ENCODE data around the gene RAB17. TPM values are rescaled to one million over a fixed set of nuclear protein-coding genes. Genes with fewer than 3 reads are reported as not detected.
"Not testable (repeated sequence)": the region's sequence is repeated elsewhere in the genome, so short reads cannot be mapped to it uniquely, and the experiment has no call there.

The RAB17 gene
- total RNA-seq, 1 experiment from 2014 or later, result 0.21 TPM

DNA sequence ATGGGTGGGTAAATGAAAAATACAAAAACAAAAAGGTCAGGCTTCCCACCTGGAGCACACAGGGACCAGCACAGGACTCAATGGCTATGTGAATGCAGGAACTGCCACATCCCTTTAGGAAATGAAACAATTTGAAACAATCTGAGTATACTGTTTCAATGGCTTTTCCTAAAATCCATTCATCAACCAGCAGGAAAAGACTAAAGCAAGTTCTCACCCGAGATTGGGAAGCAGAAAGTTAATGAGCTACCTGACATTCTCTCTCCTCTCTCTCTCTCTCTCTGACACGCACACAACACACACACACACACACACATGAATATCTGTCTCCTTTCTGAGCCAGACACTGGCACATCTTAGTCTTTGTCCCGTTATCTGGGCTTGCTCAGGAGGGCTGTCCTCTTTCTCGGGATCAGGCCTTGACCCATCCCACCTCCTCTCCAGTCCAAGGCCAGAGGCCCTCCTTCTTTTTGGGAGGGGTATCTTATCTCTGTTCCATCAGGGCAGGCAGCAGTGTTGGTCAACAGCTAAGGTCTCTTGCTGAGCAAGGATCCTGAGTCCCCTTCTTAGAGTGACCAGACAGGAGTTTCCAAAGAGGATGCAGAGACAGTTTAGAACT is 25.2 kb upstream of the RAB17 start:
- peak in 1 of 2 experiments; percentile 34 for DNase-seq (ENCODE audit: low read depth in 1 of 2, low spot score in 2 of 2)
- Histone ChIP-seq H3K9me3 (replicated peaks) (no peaks in the 10 kb centered on the region), H3K4me3 (no peak overlapping the region), H3K4me1 (replicated peaks) (peaks cover 67% of the 10 kb centered on the region), H3K36me3 (no peaks in the 10 kb centered on the region), H3K27me3 (replicated peaks) (no peaks in the 10 kb centered on the region), H3K27ac (peak overlapping the region; percentile 90)

DNA sequence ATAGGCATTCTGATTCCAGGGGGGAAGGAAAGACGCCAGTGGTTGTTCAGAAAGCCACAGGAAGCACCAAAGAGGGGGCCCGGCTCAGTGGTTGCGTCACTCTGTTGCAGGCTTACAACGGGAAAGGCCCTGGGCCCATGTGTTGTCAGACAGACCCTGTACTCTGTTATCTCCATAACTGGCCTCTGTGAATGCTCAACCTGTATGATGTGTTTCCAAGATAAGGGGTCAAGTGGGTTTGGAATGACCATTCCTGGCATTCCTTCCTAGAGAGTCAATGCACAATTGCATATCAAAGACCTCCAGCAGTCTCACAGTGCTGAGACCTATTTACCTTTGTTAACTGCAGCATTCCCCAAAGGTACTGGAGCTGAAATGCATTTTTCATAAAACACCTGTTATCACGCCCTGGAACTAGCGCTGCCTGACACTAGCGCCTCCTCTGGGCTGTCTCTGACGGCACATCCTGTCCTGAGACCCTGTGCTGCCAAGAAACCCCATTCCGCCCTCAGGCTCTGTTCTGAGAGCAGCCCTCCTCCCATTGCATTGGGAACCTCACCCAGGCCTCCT is 23.7 kb upstream of the RAB17 start:
- H3K36me3 ChIP-seq, result no peaks in the 10 kb centered on the region
- no peaks in the 10 kb centered on the region for H3K9me3 ChIP-seq (replicated peaks)
- peak overlapping the region; percentile 90 for H3K27ac ChIP-seq
- peak; percentile 61 to 73 for DNase-seq (ENCODE audit: low read depth in 1 of 2, low spot score in 2 of 2)
- H3K4me1 ChIP-seq (replicated peaks), result peaks cover 67% of the 10 kb centered on the region
- no peaks in the 10 kb centered on the region for H3K27me3 ChIP-seq (replicated peaks)
- H3K4me3 ChIP-seq, result no peak overlapping the region

DNA sequence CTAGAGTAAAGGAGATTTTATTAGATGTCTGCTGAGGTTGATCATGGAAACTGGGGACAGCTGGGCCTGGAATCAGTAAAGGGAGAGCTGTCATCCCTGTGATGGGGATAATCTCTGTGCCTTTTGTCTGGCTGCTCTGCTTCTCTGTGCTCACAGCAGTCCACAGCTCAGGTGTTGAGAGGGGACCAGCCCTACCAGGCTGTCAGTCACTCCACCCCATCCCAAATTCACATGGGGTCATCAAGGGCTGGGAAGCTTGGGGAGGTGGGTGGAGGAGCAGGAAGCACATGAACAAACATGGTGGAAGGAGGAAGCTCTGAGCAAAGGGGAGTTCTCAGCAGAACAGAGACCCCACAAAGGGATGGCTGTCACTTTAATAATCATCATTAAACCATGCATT is 23.1 kb upstream of the RAB17 start:
- Histone ChIP-seq H3K36me3 (no peaks in the 10 kb centered on the region), H3K27me3 (replicated peaks) (no peaks in the 10 kb centered on the region), H3K4me1 (replicated peaks) (peaks cover 62% of the 10 kb centered on the region), H3K27ac (peak overlapping the region; percentile 90), H3K4me3 (no peak overlapping the region), H3K9me3 (replicated peaks) (no peaks in the 10 kb centered on the region)
- no peak for DNase-seq (ENCODE audit: low read depth in 1 of 2, low spot score in 2 of 2)

GRCh38 chr2:237612527-237613357 is 22.2 kb upstream of the RAB17 start:
- no peak overlapping the region for H3K4me3 ChIP-seq
- no peak for DNase-seq (ENCODE audit: low read depth in 1 of 2, low spot score in 2 of 2)
- H3K27ac ChIP-seq, result peak overlapping the region; percentile 90
- no peaks in the 10 kb centered on the region for H3K27me3 ChIP-seq (replicated peaks)
- no peaks in the 10 kb centered on the region for H3K9me3 ChIP-seq (replicated peaks)
- H3K4me1 ChIP-seq (replicated peaks), result peaks cover 54% of the 10 kb centered on the region
- no peaks in the 10 kb centered on the region for H3K36me3 ChIP-seq

DNA sequence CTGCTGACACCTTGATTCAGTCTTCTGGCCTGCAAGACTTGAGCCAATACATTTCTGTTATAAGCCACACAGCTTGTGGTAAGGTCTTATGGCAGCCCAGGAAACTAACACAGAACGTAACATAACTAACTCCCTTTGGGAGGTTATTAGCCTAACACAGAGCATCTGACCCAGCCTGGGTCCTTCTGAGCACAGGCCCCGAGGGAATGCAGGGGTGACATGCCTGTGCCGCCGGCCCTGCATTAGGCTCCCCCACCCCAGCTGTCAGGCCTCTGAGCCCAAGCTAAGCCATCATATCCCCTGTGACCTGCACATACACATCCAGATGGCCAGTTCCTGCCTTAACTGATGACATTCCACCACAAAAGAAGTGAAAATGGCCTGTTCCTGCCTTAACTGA is 16.0 kb upstream of the RAB17 start:
- Histone ChIP-seq H3K4me1 (replicated peaks) (peaks cover 29% of the 10 kb centered on the region), H3K27ac (0 out of 2 replicates have a peak overlapping the region, but pooled peaks have one; percentile 32)
- peak in 1 of 2 experiments; percentile 36 for DNase-seq (ENCODE audit: low read depth in 1 of 2, low spot score in 2 of 2)
- H3K36me3 ChIP-seq; H3K4me3 ChIP-seq; H3K9me3 ChIP-seq (replicated peaks); H3K27me3 ChIP-seq (replicated peaks): not testable (repeated sequence)

DNA sequence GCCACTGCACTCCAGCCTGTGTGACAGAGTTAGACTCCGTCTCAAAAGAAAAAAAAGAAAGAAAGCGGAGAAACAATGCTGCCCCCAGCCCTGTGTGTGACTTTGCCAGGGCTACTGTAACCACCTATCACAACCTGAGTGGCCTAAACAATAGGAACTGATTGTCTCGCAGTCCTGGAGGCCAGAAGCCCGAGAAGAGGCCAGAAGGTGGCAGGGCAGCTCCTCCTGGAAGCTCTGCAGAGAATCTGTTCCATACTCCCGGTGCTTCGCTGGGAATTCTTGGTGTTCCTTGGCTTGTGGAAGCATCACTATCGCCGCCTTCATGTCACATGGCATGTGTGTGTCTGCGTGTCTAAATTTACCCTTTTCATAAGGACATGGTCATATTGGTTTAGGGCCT is 14.4 kb upstream of the RAB17 start:
- Histone ChIP-seq H3K9me3 (replicated peaks) (no peaks in the 10 kb centered on the region), H3K4me3 (no peak overlapping the region), H3K36me3 (no peaks in the 10 kb centered on the region), H3K27me3 (replicated peaks) (no peaks in the 10 kb centered on the region), H3K27ac (no peak overlapping the region), H3K4me1 (replicated peaks) (peaks cover 36% of the 10 kb centered on the region)
- no peak for DNase-seq (ENCODE audit: low read depth in 1 of 2, low spot score in 2 of 2)

DNA sequence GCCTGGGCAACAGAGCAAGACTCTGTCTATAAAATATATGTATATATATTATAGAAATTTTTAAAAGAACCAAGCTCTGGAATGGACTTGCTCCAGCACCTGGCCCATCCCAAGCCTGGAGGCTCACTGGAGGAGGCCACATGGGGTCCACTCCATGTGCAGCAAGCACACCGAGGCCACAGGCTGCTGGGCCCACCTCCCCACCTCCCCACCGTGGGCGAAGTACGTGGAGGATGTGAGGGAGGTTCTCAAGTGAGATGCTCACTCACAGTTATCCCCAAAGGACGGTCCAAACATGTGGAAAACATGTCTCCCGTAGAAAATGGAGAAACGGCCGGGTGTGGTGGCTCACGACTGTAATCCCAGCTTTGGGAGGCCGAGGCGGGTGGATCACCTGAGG is 13.9 kb upstream of the RAB17 start:
- Histone ChIP-seq H3K9me3 (replicated peaks) (no peaks in the 10 kb centered on the region), H3K27me3 (replicated peaks) (no peaks in the 10 kb centered on the region), H3K4me3 (no peak overlapping the region), H3K27ac (peak overlapping the region; percentile 57; the same call in 1 of the 2 replicates), H3K36me3 (no peaks in the 10 kb centered on the region), H3K4me1 (replicated peaks) (peaks cover 39% of the 10 kb centered on the region)
- DNase-seq (ENCODE audit: low read depth in 1 of 2, low spot score in 2 of 2), result no peak

GRCh38 chr2:237603718-237604362 is 13.3 kb upstream of the RAB17 start:
- H3K9me3 ChIP-seq (replicated peaks), result no peaks in the 10 kb centered on the region
- peak overlapping the region; percentile 57 for H3K27ac ChIP-seq
- H3K27me3 ChIP-seq (replicated peaks), result no peaks in the 10 kb centered on the region
- peak in 1 of 2 experiments; percentile 46 for DNase-seq (ENCODE audit: low read depth in 1 of 2, low spot score in 2 of 2)
- H3K4me1 ChIP-seq (replicated peaks), result peaks cover 39% of the 10 kb centered on the region
- no peak overlapping the region for H3K4me3 ChIP-seq
- no peaks in the 10 kb centered on the region for H3K36me3 ChIP-seq

GRCh38 chr2:237603049-237603717 is 12.6 kb upstream of the RAB17 start:
- Histone ChIP-seq H3K9me3 (replicated peaks) (no peaks in the 10 kb centered on the region), H3K4me3 (no peak overlapping the region), H3K4me1 (replicated peaks) (peaks cover 39% of the 10 kb centered on the region), H3K27me3 (replicated peaks) (no peaks in the 10 kb centered on the region), H3K27ac (peak overlapping the region; percentile 57), H3K36me3 (no peaks in the 10 kb centered on the region)
- no peak for DNase-seq (ENCODE audit: low read depth in 1 of 2, low spot score in 2 of 2)

- H3K27ac ChIP-seq, result no peak overlapping the region
- H3K4me1 ChIP-seq (replicated peaks), result peaks cover 39% of the 10 kb centered on the region
- no peak overlapping the region for H3K4me3 ChIP-seq
- H3K9me3 ChIP-seq (replicated peaks), result no peaks in the 10 kb centered on the region
- H3K36me3 ChIP-seq, result no peaks in the 10 kb centered on the region
- DNase-seq (ENCODE audit: low read depth in 1 of 2, low spot score in 2 of 2), result no peak
- no peaks in the 10 kb centered on the region for H3K27me3 ChIP-seq (replicated peaks)
These were observed 11.9 kb upstream of the RAB17 start for GRCh38 chr2:237602409-237602808.

GRCh38 chr2:237601453-237602116 is 11.1 kb upstream of the RAB17 start:
- Histone ChIP-seq H3K36me3 (no peaks in the 10 kb centered on the region), H3K4me1 (replicated peaks) (peaks cover 36% of the 10 kb centered on the region), H3K27ac (no peak overlapping the region), H3K9me3 (replicated peaks) (no peaks in the 10 kb centered on the region), H3K27me3 (replicated peaks) (no peaks in the 10 kb centered on the region), H3K4me3 (no peak overlapping the region)
- DNase-seq (ENCODE audit: low read depth in 1 of 2, low spot score in 2 of 2), result no peak

GRCh38 chr2:237600205-237600846 is 9.8 kb upstream of the RAB17 start:
- DNase-seq (ENCODE audit: low read depth in 1 of 2, low spot score in 2 of 2), result peak in 1 of 2 experiments; percentile 42
- no peak overlapping the region for H3K4me3 ChIP-seq
- no peaks in the 10 kb centered on the region for H3K27me3 ChIP-seq (replicated peaks)
- H3K27ac ChIP-seq, result peak overlapping the region; percentile 14; the same call in 1 of the 2 replicates
- H3K4me1 ChIP-seq (replicated peaks), result peaks cover 28% of the 10 kb centered on the region
- no peaks in the 10 kb centered on the region for H3K36me3 ChIP-seq
- H3K9me3 ChIP-seq (replicated peaks), result no peaks in the 10 kb centered on the region

Measured in SJSA1 (cell line).